ENCODE data around the gene CLASRP.

DNA sequence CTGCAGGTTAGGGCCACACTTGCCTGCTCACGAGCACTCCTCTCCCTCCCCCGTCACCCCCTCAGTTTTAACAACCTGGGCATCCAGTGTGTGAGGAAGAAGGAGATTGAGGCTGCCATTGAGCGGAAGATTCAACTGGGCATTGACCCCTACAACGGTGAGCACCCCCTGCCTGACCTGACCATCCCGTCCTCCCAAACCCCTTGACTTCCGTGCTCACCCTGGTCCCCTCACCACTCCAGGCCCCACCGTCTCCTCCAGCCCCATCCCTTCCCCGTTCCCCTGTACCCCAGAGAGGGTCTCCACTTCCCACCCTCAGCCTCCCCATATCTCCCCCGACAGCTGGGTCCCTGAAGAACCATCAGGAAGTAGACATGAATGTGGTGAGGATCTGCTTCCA is 13.6 kb upstream of the CLASRP start:
- TF ChIP-seq POLR2A (IDR thresholded peaks at IDR 0.05; ENCODE audit: low read depth, low read length) (no peak), SPI1 (IDR thresholded peaks at IDR 0.05; ENCODE audit: low read depth, low read length) (no peak), POLR2AphosphoS5 (IDR thresholded peaks at IDR 0.05; ENCODE audit: low read depth, low read length) (no peak; the same call in 1 of the 2 replicates), TAF1 (IDR thresholded peaks at IDR 0.05; ENCODE audit: low read depth, low read length) (no peak), PAX5 (IDR thresholded peaks at IDR 0.05; ENCODE audit: insufficient read depth, low read length, severe bottlenecking) (no peak)

Measured in GM12891 (cell line).